ENCODE measurements around the gene PPM1M.

PPM1M gene

GRCh38 chr3:52230889-52231499, 14.6 kb upstream of the PPM1M start:
- Histone ChIP-seq H3K4me3 (ENCODE audit: low read length) (no peak overlapping the region), H3K27me3 (ENCODE audit: control insufficient read depth, insufficient read depth, low read length) (no peaks in the 10 kb centered on the region), H3K4me1 (ENCODE audit: control insufficient read depth, insufficient read depth, low read length) (no peaks in the 10 kb centered on the region), H3K36me3 (ENCODE audit: control insufficient read depth, insufficient read depth, low read length) (peaks cover 25% of the 10 kb centered on the region), H3K9me3 (ENCODE audit: control insufficient read depth, insufficient read depth, low read length) (no peaks in the 10 kb centered on the region), H3K27ac (ENCODE audit: low read length) (no peak overlapping the region)
- DNase-seq (ENCODE audit: low read depth, low spot score), result no peak
- no CpG with 5 or more reads among the region's 16 CpGs for WGBS (ENCODE audit: insufficient coverage, insufficient read length)

GRCh38 chr3:52231502-52232278, 13.9 kb upstream of the PPM1M start:
- no peak overlapping the region for H3K4me3 ChIP-seq (ENCODE audit: low read length)
- peaks cover 2% of the 10 kb centered on the region; the same call in 1 of the 2 replicates for H3K4me1 ChIP-seq (ENCODE audit: control insufficient read depth, insufficient read depth, low read length)
- H3K36me3 ChIP-seq (ENCODE audit: control insufficient read depth, insufficient read depth, low read length), result peaks cover 25% of the 10 kb centered on the region
- no peaks in the 10 kb centered on the region for H3K9me3 ChIP-seq (ENCODE audit: control insufficient read depth, insufficient read depth, low read length)
- no peak overlapping the region for H3K27ac ChIP-seq (ENCODE audit: low read length)
- DNase-seq (ENCODE audit: low read depth, low spot score), result no peak
- no peaks in the 10 kb centered on the region for H3K27me3 ChIP-seq (ENCODE audit: control insufficient read depth, insufficient read depth, low read length)
- WGBS (ENCODE audit: insufficient coverage, insufficient read length), result no CpG with 5 or more reads among the region's 34 CpGs

- Histone ChIP-seq H3K4me1 (ENCODE audit: control insufficient read depth, insufficient read depth, low read length) (peaks cover 7% of the 10 kb centered on the region; the same call in 1 of the 2 replicates), H3K27me3 (ENCODE audit: control insufficient read depth, insufficient read depth, low read length) (no peaks in the 10 kb centered on the region), H3K4me3 (ENCODE audit: low read length) (no peak overlapping the region), H3K9me3 (ENCODE audit: control insufficient read depth, insufficient read depth, low read length) (no peaks in the 10 kb centered on the region), H3K36me3 (ENCODE audit: control insufficient read depth, insufficient read depth, low read length) (peaks cover 25% of the 10 kb centered on the region), H3K27ac (ENCODE audit: low read length) (no peak overlapping the region)
- no peak for DNase-seq (ENCODE audit: low read depth, low spot score)
- no CpG with 5 or more reads among the region's 28 CpGs for WGBS (ENCODE audit: insufficient coverage, insufficient read length)
Observed at GRCh38 chr3:52232279-52233107, 13.1 kb upstream of the PPM1M start.

- Histone ChIP-seq H3K4me1 (ENCODE audit: control insufficient read depth, insufficient read depth, low read length) (peaks cover 10% of the 10 kb centered on the region; the same call in 1 of the 2 replicates), H3K27ac (ENCODE audit: low read length) (no peak overlapping the region), H3K27me3 (ENCODE audit: control insufficient read depth, insufficient read depth, low read length) (no peaks in the 10 kb centered on the region), H3K4me3 (ENCODE audit: low read length) (no peak overlapping the region), H3K36me3 (ENCODE audit: control insufficient read depth, insufficient read depth, low read length) (peaks cover 25% of the 10 kb centered on the region), H3K9me3 (ENCODE audit: control insufficient read depth, insufficient read depth, low read length) (no peaks in the 10 kb centered on the region)
- no peak for DNase-seq (ENCODE audit: low read depth, low spot score)
- WGBS (ENCODE audit: insufficient coverage, insufficient read length), result no CpG with 5 or more reads among the region's 5 CpGs
Observed at GRCh38 chr3:52233108-52233591, 12.4 kb upstream of the PPM1M start.

- no peaks in the 10 kb centered on the region for H3K27me3 ChIP-seq (ENCODE audit: control insufficient read depth, insufficient read depth, low read length)
- H3K4me3 ChIP-seq (ENCODE audit: low read length), result no peak overlapping the region
- no peaks in the 10 kb centered on the region for H3K9me3 ChIP-seq (ENCODE audit: control insufficient read depth, insufficient read depth, low read length)
- H3K36me3 ChIP-seq (ENCODE audit: control insufficient read depth, insufficient read depth, low read length), result peaks cover 23% of the 10 kb centered on the region
- no peak for DNase-seq (ENCODE audit: low read depth, low spot score)
- no CpG with 5 or more reads among the region's 3 CpGs for WGBS (ENCODE audit: insufficient coverage, insufficient read length)
- peaks cover 13% of the 10 kb centered on the region; the same call in 1 of the 2 replicates for H3K4me1 ChIP-seq (ENCODE audit: control insufficient read depth, insufficient read depth, low read length)
- no peak overlapping the region for H3K27ac ChIP-seq (ENCODE audit: low read length)
Observed at GRCh38 chr3:52233968-52234367, 11.6 kb upstream of the PPM1M start.

GRCh38 chr3:52234516-52235447, 10.8 kb upstream of the PPM1M start:
- H3K27me3 ChIP-seq (ENCODE audit: control insufficient read depth, insufficient read depth, low read length), result no peaks in the 10 kb centered on the region
- no CpG with 5 or more reads among the region's 15 CpGs for WGBS (ENCODE audit: insufficient coverage, insufficient read length)
- H3K27ac ChIP-seq (ENCODE audit: low read length), result no peak overlapping the region
- H3K4me1 ChIP-seq (ENCODE audit: control insufficient read depth, insufficient read depth, low read length), result peaks cover 13% of the 10 kb centered on the region; the same call in 1 of the 2 replicates
- no peak for DNase-seq (ENCODE audit: low read depth, low spot score)
- H3K36me3 ChIP-seq (ENCODE audit: control insufficient read depth, insufficient read depth, low read length), result peaks cover 15% of the 10 kb centered on the region
- H3K9me3 ChIP-seq (ENCODE audit: control insufficient read depth, insufficient read depth, low read length), result no peaks in the 10 kb centered on the region
- no peak overlapping the region for H3K4me3 ChIP-seq (ENCODE audit: low read length)

- WGBS (ENCODE audit: insufficient coverage, insufficient read length), result no CpG with 5 or more reads among the region's 5 CpGs
- no peaks in the 10 kb centered on the region for H3K27me3 ChIP-seq (ENCODE audit: control insufficient read depth, insufficient read depth, low read length)
- H3K4me3 ChIP-seq (ENCODE audit: low read length), result no peak overlapping the region
- no peaks in the 10 kb centered on the region for H3K9me3 ChIP-seq (ENCODE audit: control insufficient read depth, insufficient read depth, low read length)
- peaks cover 18% of the 10 kb centered on the region for H3K4me1 ChIP-seq (ENCODE audit: control insufficient read depth, insufficient read depth, low read length)
- DNase-seq (ENCODE audit: low read depth, low spot score), result no peak
- H3K27ac ChIP-seq (ENCODE audit: low read length), result no peak overlapping the region
- no peaks in the 10 kb centered on the region; the same call in 1 of the 2 replicates for H3K36me3 ChIP-seq (ENCODE audit: control insufficient read depth, insufficient read depth, low read length)
Observed at GRCh38 chr3:52236424-52236886, 9.1 kb upstream of the PPM1M start.

- Histone ChIP-seq H3K4me1 (ENCODE audit: control insufficient read depth, insufficient read depth, low read length) (peaks cover 18% of the 10 kb centered on the region), H3K4me3 (ENCODE audit: low read length) (no peak overlapping the region), H3K9me3 (ENCODE audit: control insufficient read depth, insufficient read depth, low read length) (no peaks in the 10 kb centered on the region), H3K36me3 (ENCODE audit: control insufficient read depth, insufficient read depth, low read length) (no peaks in the 10 kb centered on the region; the same call in 1 of the 2 replicates), H3K27me3 (ENCODE audit: control insufficient read depth, insufficient read depth, low read length) (no peaks in the 10 kb centered on the region), H3K27ac (ENCODE audit: low read length) (no peak overlapping the region)
- no CpG with 5 or more reads among the region's 6 CpGs for WGBS (ENCODE audit: insufficient coverage, insufficient read length)
- no peak for DNase-seq (ENCODE audit: low read depth, low spot score)
Observed at GRCh38 chr3:52237006-52237656, 8.4 kb upstream of the PPM1M start.

GRCh38 chr3:52237657-52238172, 7.8 kb upstream of the PPM1M start:
- no peaks in the 10 kb centered on the region for H3K9me3 ChIP-seq (ENCODE audit: control insufficient read depth, insufficient read depth, low read length)
- no peaks in the 10 kb centered on the region for H3K36me3 ChIP-seq (ENCODE audit: control insufficient read depth, insufficient read depth, low read length)
- no peak for DNase-seq (ENCODE audit: low read depth, low spot score)
- no peak overlapping the region for H3K27ac ChIP-seq (ENCODE audit: low read length)
- H3K4me3 ChIP-seq (ENCODE audit: low read length), result no peak overlapping the region
- peaks cover 18% of the 10 kb centered on the region for H3K4me1 ChIP-seq (ENCODE audit: control insufficient read depth, insufficient read depth, low read length)
- WGBS (ENCODE audit: insufficient coverage, insufficient read length), result no CpG with 5 or more reads among the region's 8 CpGs
- H3K27me3 ChIP-seq (ENCODE audit: control insufficient read depth, insufficient read depth, low read length), result no peaks in the 10 kb centered on the region
